ENCODE measurements around the gene CA11. TPM values are rescaled to one million over a fixed set of nuclear protein-coding genes. Genes with fewer than 3 reads are reported as not detected.
A peak's percentile ranks its signal among the peaks of the same experiment; 100 is the strongest.

CA11 gene
- total and polyA plus RNA-seq, 2 experiments from 2014 or later = 8.8 to 29.7 TPM

DNA sequence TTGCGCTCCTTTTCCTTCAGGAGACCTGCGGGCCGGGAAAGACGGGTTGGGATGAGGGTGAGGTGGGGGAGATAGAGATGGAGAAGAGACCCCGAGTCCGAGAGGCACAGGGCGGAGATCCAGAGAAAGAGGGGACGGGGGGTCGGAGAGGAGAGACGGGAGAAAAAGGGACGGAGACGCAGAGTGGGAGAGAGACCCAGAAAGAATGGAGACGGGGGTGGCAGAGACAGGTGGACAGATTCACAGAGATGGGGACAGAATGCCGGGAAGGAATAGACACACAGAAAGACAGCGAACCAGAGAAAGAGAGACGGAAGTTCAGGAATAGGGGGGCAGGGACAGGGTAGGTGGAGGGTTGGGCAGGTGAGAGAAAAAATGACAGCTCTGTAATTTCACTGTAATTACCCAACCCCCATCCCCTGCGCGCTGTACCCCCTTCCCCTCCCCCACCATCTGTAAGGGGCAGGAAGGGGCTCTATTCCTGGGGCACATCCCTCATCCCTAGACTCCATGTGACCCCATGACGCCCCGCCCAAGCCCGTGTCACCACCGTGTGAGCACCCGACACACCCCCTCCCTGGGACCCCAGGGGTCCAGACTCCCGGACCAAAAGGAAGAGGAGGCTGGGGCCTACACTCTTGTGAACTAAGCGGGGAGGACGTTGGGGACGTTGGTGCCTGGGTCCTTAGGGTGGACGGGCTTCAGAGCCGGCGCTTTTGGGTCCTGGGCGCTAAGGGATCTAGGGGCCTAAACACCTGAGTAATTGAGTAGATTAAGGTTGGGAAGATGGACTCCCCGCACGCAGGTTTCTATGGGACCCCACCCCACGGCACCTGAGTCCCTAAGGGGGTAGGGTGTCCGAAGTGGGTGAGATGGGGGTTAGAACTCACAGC is 9.8 kb downstream of the CA11 start (continued):
- TF ChIP-seq ETS1 (IDR thresholded peaks at IDR 0.05) = no peak
- no peak for TF ChIP-seq CREB1 (CRISPR knock-in tag; IDR thresholded peaks at IDR 0.05; ENCODE audit: low read depth)
- no peak for TF ChIP-seq ZNF114 (CRISPR knock-in tag; IDR thresholded peaks at IDR 0.05)
- no peak for TF ChIP-seq POLR2AphosphoS5 (IDR thresholded peaks at IDR 0.05; ENCODE audit: low read depth)
- no peak for TF ChIP-seq ZNF462 (CRISPR knock-in tag; IDR thresholded peaks at IDR 0.05)

DNA sequence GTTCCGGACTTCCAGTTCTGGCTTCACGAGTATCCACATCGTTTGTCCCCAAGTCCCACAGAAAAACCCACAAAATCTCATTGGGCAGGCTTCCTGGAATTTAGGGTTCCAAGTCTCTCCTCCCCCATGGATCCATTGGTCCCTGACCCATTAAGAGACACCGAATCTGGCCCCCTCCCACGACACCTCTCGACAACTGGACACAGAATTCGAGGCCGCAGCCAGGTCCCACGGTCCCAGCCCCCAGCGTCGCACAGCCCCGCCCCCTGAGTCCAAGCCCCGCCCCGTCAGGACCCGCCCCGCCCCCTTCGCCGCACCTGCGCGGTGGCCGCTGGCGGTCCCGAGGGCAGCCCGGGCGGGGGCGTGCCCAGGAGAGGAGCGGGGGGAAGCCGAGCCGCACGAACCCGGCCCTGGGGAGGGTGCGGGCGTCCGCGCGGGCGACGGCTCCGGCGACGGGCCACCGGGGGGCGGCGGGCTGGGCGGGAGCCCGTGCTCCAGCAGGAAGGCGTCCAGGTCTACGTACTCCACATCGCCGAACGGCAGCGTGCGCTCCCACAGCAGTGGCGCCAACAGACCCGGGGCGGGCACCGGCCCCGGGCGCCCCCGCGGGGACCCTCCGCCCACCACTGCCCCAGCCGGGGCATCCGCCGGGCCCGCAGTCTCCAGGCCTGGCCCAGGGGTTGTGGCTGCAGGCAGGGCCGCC is 10.6 kb downstream of the CA11 start:
- Histone ChIP-seq H3K79me2 (replicated peaks; ENCODE audit: insufficient read depth) (no peaks in the 10 kb centered on the region), H3F3A (replicated peaks; ENCODE audit: low read depth) (peaks cover 45% of the 10 kb centered on the region), H2AFZ (no peak overlapping the region), H3K9me2 (ENCODE audit: insufficient read depth) (no peaks in the 10 kb centered on the region), H4K20me1 (replicated peaks; ENCODE audit: insufficient read depth) (no peaks in the 10 kb centered on the region), H3K4me2 (peak overlapping the region; percentile 96), H3K36me3 (ENCODE audit: insufficient read depth) (no peaks in the 10 kb centered on the region), H3K4me1 (ENCODE audit: insufficient read depth) (peaks cover 43% of the 10 kb centered on the region), H3K4me3 (peak overlapping the region; percentile 75), H3K27me3 (ENCODE audit: insufficient read depth) (peaks cover 14% of the 10 kb centered on the region), H3K27ac (ENCODE audit: low read depth) (peak overlapping the region; percentile 88; the same call in 1 of the 2 replicates)
- TF ChIP-seq CTCF (conservative IDR thresholded peaks at IDR 0.05; ENCODE audit: low read depth in 2 of 2) = no peak
- TF ChIP-seq POLR2AphosphoS5 (IDR thresholded peaks at IDR 0.05; ENCODE audit: low read depth) = peak; percentile 16; the same call in 1 of the 2 replicates
- Mint-ChIP-seq H3K4me1 (peaks cover 41% of the 10 kb centered on the region), H3K36me3 (ENCODE audit: low read depth) (peaks cover 21% of the 10 kb centered on the region), H3K27me3 (ENCODE audit: insufficient read depth, low read depth, poor library complexity) (peaks cover 31% of the 10 kb centered on the region), H3K4me3 (peak overlapping the region; percentile 81), H3K27ac (peak overlapping the region; percentile 93; the same call in 1 of the 2 replicates), H3K9me3 (no peaks in the 10 kb centered on the region; the same call in 2 of the 3 replicates)
- ATAC-seq (peak; percentile 3), DNase-seq (ENCODE audit: low spot score) (peak; percentile 79)

Data from GM23338 (cell line).